Bone marrow (tissue), 2 donors: ENCODE measurements around the gene CCDC195.

Experiments
- DNase-seq, 2 donors: peaks; one replicate each; lab custom pipeline; 2025; lab: John Stamatoyannopoulos, UW

CCDC195 gene, protein sequence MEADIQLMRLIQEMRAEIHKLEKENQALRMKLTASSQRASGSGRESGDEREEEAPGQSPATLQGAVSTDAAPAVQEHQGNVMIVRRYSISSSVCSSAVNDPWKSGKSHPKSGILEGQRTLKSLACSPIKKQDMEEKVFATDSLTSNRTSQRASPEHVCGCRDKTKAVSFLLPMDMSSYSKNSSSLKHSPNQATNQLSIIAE

DNA sequence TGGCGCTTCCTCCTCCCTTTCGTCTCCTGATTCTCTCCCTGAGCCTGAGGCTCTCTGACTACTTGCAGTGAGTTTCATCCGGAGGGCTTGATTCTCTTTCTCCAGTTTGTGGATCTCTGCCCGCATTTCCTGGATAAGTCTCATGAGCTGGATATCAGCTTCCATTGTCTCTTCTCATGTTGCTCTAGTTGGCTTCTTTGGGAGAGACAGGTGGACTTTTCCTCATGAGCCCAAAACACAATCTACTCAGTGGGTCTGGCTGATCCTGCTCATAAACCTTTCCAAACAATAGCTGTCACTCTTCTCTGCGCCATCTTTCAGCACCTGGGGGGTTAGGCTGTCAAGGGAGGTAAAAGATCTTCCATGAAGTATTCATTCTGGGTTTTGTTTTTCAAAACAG lies at the start of gene CCDC195:
CCDC195 (minus strand) TSS at position 165 of the 400 bp plus-strand sequence; CDS start at position 165, 0 bp downstream.
- DNase-seq: no peak

DNA sequence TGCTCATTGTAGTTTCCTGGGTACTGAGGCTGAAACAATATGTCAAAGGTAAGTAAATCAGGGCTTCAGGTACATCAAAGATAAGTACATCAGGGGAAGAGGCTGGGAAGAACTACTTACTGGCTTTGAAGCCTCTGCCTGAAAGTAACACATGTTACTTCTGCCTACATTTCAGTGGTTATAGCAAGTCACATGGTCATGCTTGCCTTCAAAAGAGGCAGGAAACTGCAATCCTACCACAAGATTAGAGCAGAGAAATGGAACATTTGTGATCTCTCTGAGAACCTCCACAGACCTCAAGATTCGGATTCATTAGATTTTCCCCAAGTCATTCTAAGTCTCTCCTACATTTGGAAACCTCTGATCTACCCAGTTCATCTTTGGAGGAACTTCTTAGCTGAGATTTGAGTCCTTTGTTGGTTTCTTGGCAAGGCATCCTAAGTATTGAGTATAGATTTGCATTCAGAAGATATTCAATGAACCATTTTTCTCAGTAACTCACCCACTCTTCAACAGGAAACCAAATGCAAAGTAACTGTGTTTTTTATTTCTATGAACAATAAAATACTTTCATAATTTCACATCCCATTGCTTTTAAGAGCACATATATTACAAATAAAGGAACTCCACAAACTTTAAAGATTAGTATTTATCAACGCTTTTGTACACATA lies 48.5 kb upstream of the CCDC195 start:
- DNase-seq: no peak

DNA sequence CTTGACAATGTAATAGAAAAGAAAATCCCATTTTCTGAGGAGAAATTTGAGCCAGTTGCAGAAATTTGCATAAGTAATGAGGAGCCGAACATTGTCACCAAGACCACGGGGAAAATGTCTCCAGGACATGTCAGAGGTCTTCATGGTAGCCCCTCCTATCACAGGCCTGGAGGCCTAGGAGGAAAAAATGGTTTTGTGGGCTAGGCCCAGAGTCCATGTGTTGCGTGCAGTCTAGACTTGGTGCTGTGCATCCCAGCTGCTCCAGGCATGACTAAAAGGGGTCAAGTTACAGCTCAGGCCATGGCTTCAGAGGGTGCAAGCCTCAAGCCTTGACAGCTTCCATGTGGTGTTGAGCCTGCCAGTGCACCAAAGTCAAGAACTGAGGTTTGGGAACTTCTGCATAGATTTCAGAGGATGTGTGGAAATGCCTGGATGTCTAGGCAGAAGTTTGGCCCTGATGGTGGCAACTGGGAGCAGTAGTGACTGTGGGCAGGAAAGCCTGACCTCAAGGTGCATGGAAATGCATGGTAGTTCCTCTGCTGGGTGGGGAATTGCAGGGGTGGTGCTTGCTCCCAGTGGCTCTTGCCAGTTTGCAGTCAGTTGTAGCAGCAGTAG lies 41.9 kb upstream of the CCDC195 start:
- no peak for DNase-seq

DNA sequence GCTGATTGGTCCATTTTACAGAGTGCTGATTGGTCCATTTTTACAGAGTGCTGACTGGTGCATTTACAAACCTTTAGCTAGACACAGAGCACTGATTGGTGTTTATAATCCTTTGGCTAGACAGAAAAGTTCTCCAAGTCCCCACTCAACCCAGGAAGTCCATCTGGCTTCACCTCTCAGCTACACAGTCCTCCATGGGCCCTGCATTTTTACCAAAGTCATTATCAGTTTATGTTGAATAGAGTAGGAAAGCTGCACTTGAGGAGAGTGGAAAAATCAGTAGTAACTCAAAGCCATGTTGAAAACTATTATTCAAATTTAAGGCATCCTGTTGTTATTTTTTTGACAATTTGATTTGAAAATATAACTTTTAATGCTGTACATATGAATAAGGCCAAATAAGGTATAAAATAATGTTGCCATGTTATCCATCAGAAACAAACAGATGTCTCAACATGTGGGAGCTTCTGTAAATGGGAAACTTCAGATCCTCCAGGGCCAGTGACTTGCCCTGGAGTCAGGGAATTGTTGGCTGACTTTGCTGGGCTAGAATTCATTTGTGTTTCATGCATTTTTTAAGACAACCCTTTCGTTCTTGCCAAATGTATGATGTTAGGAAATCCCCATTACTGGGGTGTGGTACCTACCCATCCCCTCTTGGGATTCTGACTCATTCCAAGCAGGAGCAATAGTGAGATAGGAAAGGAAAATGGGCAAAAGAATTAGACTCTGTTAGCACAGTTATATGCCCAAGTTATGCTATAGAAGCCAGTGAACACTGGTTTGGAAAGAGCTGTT lies 37.8 kb upstream of the CCDC195 start:
- no peak for DNase-seq

DNA sequence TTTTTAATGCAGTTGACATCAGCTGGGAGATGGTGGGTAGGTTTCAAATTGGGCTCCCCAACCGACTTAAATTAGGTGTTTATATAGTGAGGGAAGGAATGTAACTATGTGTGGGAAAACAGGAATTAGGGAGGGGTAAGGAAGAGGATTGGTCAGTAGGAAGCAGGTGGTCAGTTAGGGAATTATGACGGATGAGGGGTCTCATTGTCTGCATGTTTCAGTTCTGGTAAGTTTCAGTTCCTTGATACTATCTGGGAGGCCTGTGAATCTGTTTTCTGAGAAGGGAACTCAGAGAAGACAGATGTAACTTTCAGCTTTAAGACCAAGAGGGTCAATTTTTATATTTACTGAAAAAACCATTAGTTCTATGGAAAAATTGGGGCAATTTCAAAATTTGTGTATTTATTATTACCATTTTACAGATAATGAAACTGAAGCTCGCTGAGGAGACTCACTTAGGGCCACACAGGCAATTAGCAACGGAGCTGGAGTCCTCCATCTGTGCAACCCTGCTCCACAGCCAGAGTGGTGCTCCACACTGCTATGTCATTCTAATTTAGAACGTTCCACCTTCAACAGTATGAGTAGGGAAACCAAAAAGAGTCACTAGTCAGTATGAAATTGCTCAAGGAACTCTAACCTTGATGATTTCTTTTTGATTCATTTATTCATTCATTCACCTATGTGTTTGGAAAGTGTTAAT lies 36.0 kb upstream of the CCDC195 start:
- DNase-seq: no peak

DNA sequence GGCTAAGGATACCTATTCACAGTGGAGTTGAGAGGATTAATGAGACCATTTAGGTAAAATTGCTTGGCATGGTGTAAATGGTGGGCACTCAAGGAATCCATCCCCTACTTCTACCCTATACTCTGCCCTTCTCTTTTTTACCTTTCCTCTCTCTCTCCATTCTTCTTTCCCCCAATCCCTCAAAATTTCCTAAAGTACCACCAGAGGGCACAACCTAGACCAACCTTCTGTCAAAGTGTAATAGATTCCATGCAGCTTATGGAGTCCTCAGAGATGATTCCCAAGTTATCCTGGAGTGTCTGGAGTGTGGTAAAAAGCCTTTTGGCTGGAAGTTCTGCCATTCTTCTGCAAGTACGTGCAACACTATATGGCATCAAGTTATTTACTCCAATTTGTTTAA lies 33.0 kb upstream of the CCDC195 start:
- no peak for DNase-seq

DNA sequence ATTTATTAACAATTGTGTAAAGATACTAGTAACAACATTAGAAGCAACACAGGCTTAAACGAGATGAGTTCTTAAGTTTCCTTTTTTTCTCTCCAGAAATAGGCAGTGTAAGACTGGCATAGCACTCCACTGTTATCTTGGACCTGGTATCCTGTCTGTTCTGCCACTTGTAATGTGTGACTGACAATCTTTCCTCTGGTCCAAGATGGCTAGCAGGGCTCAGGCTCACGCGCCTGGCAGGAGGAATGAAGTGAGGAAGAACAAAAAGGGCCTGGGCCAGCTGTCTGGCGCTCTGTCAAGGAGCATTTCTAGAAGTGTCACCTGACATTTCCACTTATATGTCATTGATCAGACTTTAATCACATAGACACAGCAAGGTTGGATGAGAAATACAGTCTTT lies 31.6 kb upstream of the CCDC195 start:
- no peak for DNase-seq

DNA sequence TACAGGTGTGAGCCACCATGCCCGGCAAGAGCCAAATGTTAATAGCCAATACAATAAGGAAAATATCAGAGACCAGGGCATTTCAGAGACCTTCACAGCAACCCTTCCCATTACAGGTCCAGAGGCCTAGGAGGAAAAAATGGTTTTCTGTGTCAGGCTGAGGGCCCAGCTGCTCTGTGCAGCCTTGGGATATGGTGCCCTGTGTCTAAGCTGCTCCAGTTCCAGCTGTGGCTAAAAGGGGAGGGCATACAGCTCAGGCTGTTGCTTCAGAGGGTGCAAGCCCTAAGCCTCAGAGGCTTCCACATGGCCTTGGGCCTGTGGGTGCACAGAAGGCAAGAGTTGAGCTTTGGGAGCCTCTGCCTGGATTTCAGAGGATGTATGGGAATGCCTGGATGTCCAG lies 20.1 kb upstream of the CCDC195 start:
- no peak for DNase-seq

DNA sequence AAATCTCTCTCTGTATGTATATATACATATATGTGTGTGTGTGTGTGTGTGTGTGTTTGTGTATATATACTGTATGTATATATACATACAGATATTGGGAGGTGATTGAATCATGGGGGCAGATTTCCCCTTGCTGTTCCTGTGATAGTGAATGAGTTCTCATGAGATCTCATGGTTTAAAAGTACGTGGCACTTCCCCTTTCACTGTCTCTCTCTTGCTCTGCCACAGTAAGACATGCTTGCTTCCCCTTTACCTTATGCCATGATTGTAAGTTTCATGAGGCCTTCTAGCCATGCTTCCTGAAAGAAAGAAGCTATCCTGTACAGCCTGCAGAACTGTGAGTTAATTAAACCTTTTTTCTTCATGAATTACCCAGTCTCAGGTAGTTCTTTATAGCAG lies 18.8 kb upstream of the CCDC195 start:
- DNase-seq: no peak

DNA sequence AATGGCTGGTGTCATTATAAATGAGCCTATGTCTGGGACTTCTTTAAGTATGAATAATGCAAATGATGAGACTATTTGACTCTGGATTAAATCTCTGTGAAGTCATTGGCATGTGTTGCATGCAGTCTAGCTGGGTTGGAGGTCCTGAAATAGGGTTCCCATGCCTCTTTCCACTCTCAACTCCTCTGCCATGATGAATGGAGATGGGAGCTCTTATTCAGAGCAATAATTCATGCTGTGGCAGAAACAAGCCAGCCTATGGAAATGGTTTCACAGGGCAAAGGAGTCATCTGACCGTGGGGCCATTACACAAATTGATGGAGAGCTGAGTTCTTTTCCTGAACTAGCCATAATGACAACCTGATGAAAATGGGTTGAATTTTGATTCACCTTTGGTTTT lies 15.5 kb upstream of the CCDC195 start:
- DNase-seq: no peak

DNA sequence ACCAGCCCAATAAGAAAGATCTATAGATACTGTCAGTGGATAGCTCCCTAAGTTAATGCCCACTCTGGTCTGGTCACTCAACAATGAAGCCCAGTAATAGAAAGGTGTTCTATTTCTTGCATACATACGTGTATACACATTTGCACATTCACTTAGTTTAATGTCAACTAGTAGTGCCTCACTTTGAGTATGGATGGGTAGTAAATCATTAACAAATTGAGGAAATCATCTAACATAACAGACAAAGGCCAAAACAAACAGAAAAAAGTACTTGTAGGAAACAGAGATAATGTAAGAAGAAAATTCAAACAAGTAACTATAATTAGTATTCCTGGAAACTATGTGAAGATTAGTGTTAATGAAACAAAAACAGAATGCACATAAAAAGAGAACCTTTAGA lies 13.3 kb upstream of the CCDC195 start:
- no peak for DNase-seq

DNA sequence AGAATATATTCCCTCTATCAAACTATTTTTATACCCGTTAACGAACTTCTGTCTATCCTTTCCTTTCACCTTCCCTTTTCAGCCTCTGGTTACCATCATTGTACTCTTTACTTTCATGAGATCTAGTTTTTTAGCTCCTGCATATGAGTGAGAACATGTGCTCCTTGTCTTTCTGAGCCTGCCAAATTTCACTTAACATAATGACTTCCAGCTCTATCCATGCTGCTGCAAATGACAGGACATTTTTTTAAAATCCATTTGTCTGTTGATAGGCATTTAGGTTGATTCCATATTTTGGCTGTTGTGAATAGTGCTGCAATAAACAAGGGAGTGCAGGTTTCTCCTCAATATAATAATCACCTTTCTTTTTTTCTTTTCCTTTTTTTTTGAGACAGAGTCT lies 8.2 kb upstream of the CCDC195 start:
- no peak for DNase-seq

DNA sequence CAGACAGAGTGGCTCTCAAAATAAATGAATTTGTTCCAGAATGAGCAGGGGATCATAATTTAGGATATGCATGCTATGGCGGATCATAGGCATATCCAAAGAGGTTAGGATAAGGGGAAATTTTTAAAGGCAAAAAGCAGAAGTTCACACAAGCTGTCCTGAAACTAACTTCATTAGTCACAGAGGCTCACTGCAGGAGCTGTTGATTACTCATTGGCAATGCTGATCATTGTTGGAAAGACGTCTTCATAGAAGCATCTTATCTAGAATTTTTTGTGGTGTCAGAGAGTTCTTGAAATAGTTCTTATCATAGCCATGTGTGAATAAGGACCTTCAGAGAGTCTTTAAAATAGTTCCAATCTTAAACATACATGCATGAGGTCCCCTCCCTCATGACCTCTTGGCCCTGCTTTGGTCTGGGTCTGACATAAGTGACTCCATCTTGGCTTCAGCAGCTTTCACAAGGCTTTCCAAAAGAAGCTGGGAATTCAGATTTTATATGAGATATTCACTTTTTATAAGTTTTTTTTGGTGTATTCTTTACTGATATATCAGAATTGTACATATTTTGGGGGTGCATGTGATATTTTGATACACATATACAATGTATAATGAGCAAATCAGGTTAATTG lies 7.5 kb upstream of the CCDC195 start:
- no peak for DNase-seq

DNA sequence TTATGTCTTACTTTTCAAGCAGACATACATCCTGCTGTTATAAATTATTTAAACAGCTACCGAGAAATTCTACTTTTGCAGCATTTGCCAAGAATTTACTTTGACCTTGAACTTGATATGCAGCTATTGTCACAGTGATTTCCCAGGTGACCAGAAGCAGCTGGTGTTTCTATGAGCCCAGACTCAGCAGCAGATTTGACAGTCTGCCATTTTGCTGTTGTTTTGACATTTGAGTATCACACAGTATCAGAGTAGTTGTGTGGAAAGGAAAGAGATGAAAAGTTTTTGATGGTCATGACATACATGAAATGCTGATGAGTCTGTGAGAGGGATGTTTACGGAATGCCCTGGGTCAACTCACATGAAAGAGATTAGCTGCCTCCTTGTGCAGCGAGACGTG lies 6.6 kb upstream of the CCDC195 start:
- no peak for DNase-seq

DNA sequence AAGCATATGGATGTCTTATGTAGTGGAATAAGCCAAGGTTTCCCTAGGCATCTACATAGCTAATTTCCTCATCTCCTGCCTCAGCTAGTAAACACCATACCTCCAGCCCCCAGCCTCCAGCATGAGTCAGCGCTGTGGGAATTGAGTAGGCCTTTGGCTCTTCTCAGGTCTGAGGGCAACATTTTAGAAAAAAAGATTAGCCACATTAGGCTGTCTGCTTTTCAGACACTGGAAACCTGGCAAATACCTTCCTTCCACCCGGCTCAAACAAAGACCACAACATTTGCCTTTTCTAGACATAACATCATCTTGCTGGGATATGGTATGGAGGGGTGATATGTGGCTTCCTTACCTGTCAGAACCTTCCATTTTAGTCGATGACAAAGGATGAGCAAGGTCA lies 6.1 kb upstream of the CCDC195 start:
- DNase-seq: no peak

DNA sequence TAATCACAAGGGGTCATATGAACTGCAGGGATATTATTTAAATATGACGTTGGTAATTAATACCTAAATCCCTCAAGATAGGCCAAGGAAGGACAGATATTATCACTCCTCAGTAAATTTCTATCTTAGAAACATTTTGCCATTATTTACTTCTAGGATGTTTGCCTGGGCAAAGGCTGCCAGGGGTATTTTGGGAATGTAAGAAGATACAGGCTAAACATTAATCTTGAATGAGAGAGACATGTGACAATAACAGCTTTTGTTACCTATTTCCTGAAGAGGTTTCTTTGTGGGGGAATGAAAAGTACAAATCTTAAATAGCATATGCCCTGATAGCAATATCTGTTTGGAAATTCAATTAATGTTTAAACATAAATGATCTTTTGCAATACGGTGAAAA lies 756 bp upstream of the CCDC195 start:
- DNase-seq: no peak

DNA sequence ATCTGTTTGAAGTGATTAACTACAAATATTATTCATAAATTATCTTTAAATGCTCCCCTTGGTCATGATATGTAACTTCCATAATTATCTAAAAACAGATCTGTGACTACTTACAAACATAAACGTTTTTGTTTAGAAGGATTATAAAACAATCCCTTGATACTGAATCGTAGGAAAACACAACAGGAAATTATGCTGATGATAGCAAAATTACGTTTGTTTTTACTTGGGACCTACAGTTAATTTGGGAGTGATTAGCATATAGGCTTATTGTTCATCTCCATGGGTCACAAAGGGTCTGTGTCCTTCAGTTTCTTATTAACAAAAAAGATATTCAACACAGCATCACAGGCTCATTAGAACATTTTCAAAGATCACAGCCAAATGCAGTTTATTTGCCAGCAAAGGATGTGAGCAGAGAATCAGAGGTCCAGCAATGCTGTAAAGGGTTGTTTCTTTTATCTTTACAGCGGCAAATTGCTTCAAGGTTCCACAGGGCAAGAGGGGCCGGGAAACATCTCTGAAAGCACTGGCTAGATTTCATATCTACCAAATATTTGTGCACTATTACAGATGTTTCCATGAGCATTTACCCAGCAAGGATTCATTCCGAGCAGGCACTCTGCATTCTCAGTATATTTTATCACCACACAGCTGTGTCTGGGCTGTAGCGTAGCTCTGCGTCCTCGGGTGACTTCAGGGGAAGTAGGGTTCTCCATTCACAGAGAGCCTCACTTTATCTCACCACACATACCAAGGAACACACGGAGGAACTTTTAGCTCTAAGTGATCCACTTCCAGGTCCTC lies 4.1 kb downstream of the CCDC195 start:
- DNase-seq: no peak

DNA sequence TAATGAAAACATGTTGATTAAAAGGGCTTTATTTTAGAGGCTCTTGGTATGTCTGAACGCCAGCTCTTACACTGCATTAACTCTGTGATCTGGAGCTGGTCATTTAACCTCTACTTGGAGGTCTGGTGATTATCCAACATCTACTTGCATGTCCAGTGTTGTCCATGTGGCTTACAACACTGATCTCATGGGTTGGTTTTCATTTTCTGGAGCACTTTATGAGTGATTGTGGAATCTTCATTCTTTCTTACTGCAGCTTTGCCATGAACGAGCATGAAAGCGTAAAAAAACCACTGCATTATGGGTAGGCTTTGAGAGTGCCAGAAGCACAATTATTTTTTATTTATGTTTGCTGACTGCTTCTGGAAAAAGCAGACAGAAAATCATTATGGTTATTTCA lies 4.8 kb downstream of the CCDC195 start:
- no peak for DNase-seq

DNA sequence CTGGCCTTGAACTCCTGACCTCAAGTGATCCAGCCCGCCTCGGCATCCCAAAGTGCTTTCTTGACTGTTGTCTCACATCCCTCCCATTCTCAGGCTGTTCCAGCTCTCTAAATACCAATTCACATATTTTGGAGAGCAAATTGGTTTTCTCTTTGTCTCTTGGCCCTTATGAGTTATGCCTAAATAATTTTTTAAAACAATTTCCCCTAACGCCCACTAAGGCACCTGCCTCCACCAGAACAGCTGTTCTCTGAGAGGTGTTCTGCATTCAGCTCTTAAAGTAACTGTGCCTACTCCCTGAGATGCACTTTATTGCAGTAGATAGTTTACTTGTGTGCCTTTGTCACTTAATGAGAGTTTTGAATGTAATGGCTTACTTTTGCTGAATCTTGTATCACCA lies 6.9 kb downstream of the CCDC195 start:
- DNase-seq: no peak

DNA sequence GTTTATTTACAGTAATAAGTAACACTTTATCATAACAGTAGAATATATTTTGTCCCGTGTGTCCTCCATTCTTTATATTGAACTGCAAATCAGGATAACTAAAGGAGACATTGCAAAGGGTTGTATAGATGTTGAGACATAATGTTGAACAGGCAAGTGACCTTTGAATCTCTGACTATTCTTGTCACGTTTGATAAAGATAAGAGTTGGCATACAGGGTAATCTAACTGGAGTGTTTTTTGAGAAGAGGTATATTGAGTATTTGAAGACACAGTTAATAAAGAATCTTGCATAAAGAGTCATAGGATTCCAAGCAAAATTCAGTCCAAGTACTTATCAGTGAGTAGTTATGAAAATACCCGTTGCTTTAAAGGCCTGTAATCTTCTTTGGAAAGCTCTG lies 21.7 kb downstream of the CCDC195 start:
- DNase-seq: no peak

DNA sequence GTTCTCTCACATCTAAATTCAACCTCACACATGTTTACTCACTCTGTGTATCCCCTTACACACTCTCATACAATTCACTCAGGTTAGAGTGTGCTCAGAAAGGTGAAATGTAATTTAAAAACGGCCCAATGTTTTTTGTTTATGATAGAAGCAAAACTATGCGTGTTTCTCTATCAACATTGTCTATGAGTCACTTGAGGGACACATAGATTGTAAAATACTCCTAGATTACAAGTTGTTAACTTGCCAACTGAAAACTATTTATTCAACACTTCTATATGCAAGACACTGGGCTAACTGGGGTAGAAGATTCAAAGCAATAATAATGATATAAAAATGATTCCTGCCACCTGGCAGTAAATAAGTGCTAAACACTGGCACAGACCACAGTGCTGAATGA lies 24.6 kb downstream of the CCDC195 start:
- no peak for DNase-seq
